Measurements from ENCODE around the gene SNRNP27.
A peak's percentile ranks its signal among the peaks of the same experiment; 100 is the strongest.
"Not testable (repeated sequence)": the region's sequence is repeated elsewhere in the genome, so short reads cannot be mapped to it uniquely, and the experiment has no call there.

SNRNP27 gene

DNA sequence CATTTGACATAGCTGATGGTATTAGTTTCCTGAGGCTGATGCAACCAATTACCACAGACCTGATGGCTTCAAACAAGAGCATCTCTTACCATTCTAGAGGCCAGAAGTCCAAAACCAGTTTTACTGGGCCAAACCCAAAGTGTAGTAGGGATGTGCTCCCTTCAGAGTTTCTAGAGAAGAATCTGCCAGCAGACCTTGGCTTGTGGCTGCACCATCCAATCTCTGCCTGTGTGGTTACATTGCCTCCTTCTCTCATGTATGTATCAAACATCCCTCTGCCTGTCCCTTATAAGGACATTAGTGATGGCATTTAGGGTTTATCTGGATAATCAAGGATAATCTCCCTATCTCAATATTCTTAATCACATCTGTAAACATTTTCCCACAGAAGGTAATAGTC, 4.5 kb upstream of the SNRNP27 start:
- no peak for DNase-seq
- no peaks in the 10 kb centered on the region for H3K36me3 ChIP-seq (ENCODE audit: control insufficient read depth, insufficient read depth, low read length)

DNA sequence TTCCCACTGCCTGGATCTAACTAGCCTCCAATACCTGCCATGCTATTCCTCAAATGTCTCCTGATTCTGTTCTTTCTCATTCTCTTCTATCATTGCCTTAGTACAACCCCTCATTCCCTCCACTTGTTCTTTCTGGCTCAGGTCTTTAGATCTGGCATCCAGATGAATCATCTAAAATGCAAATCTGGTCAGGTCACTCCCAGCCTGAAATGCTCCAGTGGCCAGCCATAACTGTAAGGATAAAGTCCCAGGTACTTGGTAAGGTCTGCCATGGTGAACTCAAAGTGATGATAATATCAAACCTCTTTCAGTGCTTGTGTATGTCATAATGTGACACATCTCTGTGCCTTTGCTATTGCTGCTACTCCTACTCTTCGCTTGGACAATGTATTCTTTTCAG, 2.9 kb upstream of the SNRNP27 start:
- H3K4me3 ChIP-seq (ENCODE audit: insufficient read depth, low read depth, low read length, poor library complexity, severe bottlenecking): no peak overlapping the region
- H3K27me3 ChIP-seq (replicated peaks; ENCODE audit: control insufficient read depth, insufficient read depth, low read length, poor library complexity, severe bottlenecking): no peaks in the 10 kb centered on the region
- H3K36me3 ChIP-seq (ENCODE audit: control insufficient read depth, insufficient read depth, low read length): peaks cover under 1% of the 10 kb centered on the region
- H3K4me1 ChIP-seq (ENCODE audit: control insufficient read depth, insufficient read depth, low read length, poor library complexity, severe bottlenecking): peaks cover 10% of the 10 kb centered on the region
- no peak for DNase-seq
- H3K9me3 ChIP-seq (ENCODE audit: control insufficient read depth, low read length): no peaks in the 10 kb centered on the region
- no peak overlapping the region for H3K27ac ChIP-seq (ENCODE audit: insufficient read depth, low read length, poor library complexity, severe bottlenecking)

More for the DNA sequence above, 4.5 kb upstream of the SNRNP27 start:
- H3K27ac ChIP-seq (ENCODE audit: insufficient read depth, low read length, poor library complexity, severe bottlenecking): no peak overlapping the region
- H3K4me3 ChIP-seq (ENCODE audit: insufficient read depth, low read depth, low read length, poor library complexity, severe bottlenecking): no peak overlapping the region
- no peaks in the 10 kb centered on the region for H3K27me3 ChIP-seq (replicated peaks; ENCODE audit: control insufficient read depth, insufficient read depth, low read length, poor library complexity, severe bottlenecking)
- H3K4me1 ChIP-seq (ENCODE audit: control insufficient read depth, insufficient read depth, low read length, poor library complexity, severe bottlenecking): peaks cover under 1% of the 10 kb centered on the region
- H3K9me3 ChIP-seq (ENCODE audit: control insufficient read depth, low read length): no peaks in the 10 kb centered on the region

DNA sequence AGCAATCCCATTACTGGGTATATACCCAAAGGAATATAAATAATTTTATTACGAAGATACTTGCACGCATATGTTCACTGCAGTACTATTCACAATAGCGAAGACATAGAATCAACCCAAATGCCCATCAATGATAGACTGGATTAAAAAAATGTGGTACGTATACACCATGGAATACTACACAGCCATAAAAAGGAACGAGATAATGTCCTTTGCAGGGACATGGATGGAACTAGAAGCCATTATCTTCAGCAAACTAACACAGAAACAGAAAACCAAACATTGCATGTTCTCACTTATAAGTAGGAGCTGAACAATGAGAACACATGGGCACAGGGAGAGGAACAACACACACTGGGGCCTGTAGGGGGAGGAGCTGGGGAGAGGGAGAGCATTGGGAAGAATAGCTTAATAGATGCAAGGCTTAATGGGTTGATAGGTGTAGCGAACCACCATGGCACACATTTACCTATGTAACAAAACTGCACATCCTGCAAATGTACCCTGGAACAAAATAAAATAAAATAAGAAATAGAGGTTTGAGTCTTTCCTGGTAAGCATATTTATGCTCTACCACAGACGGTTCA, 825 bp upstream of the SNRNP27 start:
- peaks cover 20% of the 10 kb centered on the region for H3K36me3 ChIP-seq (ENCODE audit: control insufficient read depth, insufficient read depth, low read length)
- H3K9me3 ChIP-seq (ENCODE audit: control insufficient read depth, low read length); H3K27ac ChIP-seq (ENCODE audit: insufficient read depth, low read length, poor library complexity, severe bottlenecking); DNase-seq; H3K4me1 ChIP-seq (ENCODE audit: control insufficient read depth, insufficient read depth, low read length, poor library complexity, severe bottlenecking); H3K27me3 ChIP-seq (replicated peaks; ENCODE audit: control insufficient read depth, insufficient read depth, low read length, poor library complexity, severe bottlenecking): not testable (repeated sequence)
- peak overlapping the region; percentile 97 for H3K4me3 ChIP-seq (ENCODE audit: insufficient read depth, low read depth, low read length, poor library complexity, severe bottlenecking)

DNA sequence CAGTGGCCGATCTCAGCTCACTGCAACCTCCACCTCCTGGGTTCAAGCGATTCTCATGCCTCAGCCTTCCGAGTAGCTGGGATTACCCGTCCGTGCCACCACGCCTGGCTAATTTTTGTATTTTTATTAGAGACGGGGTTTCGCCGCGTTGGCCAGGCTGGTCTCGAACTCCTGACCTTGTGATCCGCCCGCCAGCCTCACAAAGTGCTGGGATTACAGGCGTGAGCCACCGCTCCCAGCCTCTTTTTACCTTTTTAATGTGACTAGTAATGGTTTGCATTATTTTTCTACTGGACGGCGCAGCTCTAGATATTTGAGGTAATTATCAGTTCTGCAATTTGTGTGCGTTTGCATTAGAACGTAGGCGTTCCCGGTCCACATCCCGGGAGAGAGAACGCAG, 981 bp downstream of the SNRNP27 start:
- Histone ChIP-seq H3K27ac (ENCODE audit: insufficient read depth, low read length, poor library complexity, severe bottlenecking) (peak overlapping the region; percentile 73), H3K4me3 (ENCODE audit: insufficient read depth, low read depth, low read length, poor library complexity, severe bottlenecking) (peak overlapping the region; percentile 97), H3K36me3 (ENCODE audit: control insufficient read depth, insufficient read depth, low read length) (peaks cover 30% of the 10 kb centered on the region)
- not testable (repeated sequence) for H3K27me3 ChIP-seq (replicated peaks; ENCODE audit: control insufficient read depth, insufficient read depth, low read length, poor library complexity, severe bottlenecking); DNase-seq; H3K4me1 ChIP-seq (ENCODE audit: control insufficient read depth, insufficient read depth, low read length, poor library complexity, severe bottlenecking); H3K9me3 ChIP-seq (ENCODE audit: control insufficient read depth, low read length)

DNA sequence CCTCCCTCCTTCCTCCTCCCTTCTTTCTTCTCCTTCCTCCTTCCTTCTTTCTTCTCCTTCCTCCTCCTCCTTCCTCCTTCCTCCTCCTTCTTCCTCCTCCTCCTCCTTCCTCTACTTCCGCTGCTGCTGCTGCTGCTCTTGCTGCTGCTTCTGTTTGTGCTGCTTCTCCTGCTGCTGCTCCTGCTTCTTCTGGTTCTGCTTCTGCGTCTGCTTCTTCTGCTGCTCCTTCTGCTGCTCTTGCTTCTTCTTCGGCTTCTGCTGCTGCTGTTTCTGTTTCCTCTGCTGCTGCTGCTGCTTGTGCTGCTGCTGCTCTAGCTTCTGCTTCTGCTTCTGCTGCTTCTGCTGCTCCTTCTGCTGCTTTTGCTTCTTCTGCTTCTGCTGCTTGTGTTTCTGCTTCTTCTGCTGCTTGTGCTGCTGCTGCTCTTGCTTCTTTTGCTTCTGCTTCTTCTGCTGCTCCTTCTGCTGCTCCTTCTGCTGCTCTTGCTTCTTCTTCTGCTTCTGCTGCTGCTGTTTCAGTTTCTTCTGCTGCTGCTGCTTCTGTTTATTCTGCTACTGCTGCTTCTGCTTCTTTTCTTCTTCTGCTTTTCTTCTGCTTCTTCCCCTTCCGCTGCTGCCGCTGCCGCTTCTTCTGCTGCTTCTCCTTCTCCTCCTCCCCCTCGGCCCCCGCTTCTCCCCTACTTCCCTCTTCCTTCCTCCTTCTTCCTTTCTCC, 8.6 kb downstream of the SNRNP27 start:
- H3K4me1 ChIP-seq (ENCODE audit: control insufficient read depth, insufficient read depth, low read length, poor library complexity, severe bottlenecking): peaks cover 8% of the 10 kb centered on the region
- no peaks in the 10 kb centered on the region for H3K9me3 ChIP-seq (ENCODE audit: control insufficient read depth, low read length)
- peak overlapping the region; percentile 41 for H3K4me3 ChIP-seq (ENCODE audit: insufficient read depth, low read depth, low read length, poor library complexity, severe bottlenecking)
- no peak for DNase-seq
- peaks cover 44% of the 10 kb centered on the region for H3K36me3 ChIP-seq (ENCODE audit: control insufficient read depth, insufficient read depth, low read length)
- H3K27me3 ChIP-seq (replicated peaks; ENCODE audit: control insufficient read depth, insufficient read depth, low read length, poor library complexity, severe bottlenecking): no peaks in the 10 kb centered on the region
- peak overlapping the region; percentile 42 for H3K27ac ChIP-seq (ENCODE audit: insufficient read depth, low read length, poor library complexity, severe bottlenecking)

DNA sequence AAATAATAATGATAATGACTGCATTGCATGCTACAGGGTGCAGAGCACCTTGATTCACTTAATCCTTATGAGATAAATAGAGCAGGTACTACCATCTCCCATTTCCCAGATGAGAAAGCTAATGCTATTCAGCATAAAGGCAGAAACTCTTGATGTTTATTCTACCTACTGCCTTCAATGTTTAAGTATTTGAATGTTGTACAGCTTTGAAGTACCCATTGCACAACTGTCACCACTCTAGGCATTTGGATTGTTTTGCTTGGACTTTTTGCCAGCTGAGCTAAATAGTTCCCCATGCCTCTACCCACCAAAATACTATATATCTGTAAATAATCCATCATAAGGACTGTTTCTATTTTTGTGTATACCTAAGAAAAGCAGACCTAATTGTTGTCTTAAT, 13.5 kb downstream of the SNRNP27 start:
- no peak for DNase-seq
- Histone ChIP-seq H3K27me3 (replicated peaks; ENCODE audit: control insufficient read depth, insufficient read depth, low read length, poor library complexity, severe bottlenecking) (no peaks in the 10 kb centered on the region), H3K4me3 (ENCODE audit: insufficient read depth, low read depth, low read length, poor library complexity, severe bottlenecking) (no peak overlapping the region), H3K36me3 (ENCODE audit: control insufficient read depth, insufficient read depth, low read length) (peaks cover 26% of the 10 kb centered on the region), H3K4me1 (ENCODE audit: control insufficient read depth, insufficient read depth, low read length, poor library complexity, severe bottlenecking) (peaks cover 7% of the 10 kb centered on the region), H3K27ac (ENCODE audit: insufficient read depth, low read length, poor library complexity, severe bottlenecking) (no peak overlapping the region), H3K9me3 (ENCODE audit: control insufficient read depth, low read length) (no peaks in the 10 kb centered on the region)

DNA sequence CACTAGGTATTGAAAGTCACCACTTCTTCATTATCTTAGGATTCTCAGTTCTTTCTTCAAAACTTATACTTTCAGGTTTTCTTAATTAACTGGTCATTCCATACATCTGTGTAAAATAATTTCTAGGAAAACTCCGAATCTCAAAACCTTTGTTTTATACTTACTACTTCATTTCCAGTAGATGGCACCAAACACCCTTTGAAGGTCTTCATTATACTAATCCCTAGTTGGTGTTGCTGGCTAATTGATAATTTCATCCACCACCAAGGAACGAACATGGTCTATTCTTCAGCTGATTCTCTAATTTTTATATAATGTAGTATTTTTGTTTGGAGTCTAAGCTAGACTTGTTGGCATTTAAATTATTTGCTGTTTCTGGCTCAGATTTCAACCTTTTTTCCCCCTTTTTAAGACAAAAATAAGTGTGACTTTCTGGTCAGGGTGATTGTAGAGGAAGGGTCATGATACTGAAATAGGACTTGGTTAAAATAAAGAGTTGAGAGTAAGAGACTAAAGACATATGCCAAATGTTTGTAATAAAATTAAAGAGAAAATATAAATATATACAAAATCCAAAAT, 18.3 kb downstream of the SNRNP27 start:
- no peak overlapping the region for H3K4me3 ChIP-seq (ENCODE audit: insufficient read depth, low read depth, low read length, poor library complexity, severe bottlenecking)
- no peaks in the 10 kb centered on the region for H3K9me3 ChIP-seq (ENCODE audit: control insufficient read depth, low read length)
- DNase-seq: no peak
- H3K4me1 ChIP-seq (ENCODE audit: control insufficient read depth, insufficient read depth, low read length, poor library complexity, severe bottlenecking): peaks cover 14% of the 10 kb centered on the region
- no peak overlapping the region for H3K27ac ChIP-seq (ENCODE audit: insufficient read depth, low read length, poor library complexity, severe bottlenecking)
- peaks cover 17% of the 10 kb centered on the region for H3K36me3 ChIP-seq (ENCODE audit: control insufficient read depth, insufficient read depth, low read length)
- no peaks in the 10 kb centered on the region for H3K27me3 ChIP-seq (replicated peaks; ENCODE audit: control insufficient read depth, insufficient read depth, low read length, poor library complexity, severe bottlenecking)

DNA sequence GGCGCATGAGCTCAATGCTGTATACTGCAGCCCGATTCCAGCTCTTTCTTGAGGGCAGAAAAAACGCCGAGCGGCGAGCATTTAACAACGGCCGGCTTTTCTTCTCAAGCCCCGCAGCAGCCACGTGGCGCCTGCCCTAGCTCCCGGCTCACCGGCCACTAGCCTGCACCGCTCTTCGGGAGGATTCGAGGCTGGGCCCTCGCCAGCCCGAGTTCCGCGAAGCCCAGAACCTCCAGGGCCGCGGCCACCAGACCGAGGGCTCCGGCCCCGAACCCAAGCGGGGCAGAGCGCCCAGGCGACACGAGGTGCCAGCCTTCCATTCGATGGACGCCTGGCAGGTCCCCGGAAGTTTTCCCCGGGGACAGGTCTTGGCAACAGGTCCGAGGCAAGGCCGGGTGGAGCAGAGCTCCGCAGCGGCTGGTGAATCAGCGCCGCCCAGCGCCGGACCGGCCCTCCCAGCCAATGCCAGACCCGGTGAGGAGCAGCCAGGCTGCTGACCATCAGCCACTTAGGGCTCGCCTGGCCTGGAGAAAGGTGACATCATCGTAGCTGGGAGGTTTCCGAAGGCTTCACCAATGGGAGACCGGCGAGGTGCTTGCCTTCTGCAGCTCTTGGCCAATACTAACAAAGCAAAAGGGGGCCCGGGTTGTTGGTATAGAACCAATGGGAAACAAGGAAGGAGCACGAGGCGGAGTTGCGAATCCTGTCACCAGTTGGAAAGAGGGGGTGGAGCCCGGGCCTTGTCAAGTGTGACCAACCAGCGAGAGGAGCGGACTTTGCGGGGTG, 20.6 kb downstream of the SNRNP27 start:
- H3K27ac ChIP-seq (ENCODE audit: insufficient read depth, low read length, poor library complexity, severe bottlenecking): peak overlapping the region; percentile 94
- H3K9me3 ChIP-seq (ENCODE audit: control insufficient read depth, low read length): no peaks in the 10 kb centered on the region
- peak; percentile 99 to 100 (median 100) for DNase-seq
- no peaks in the 10 kb centered on the region for H3K27me3 ChIP-seq (replicated peaks; ENCODE audit: control insufficient read depth, insufficient read depth, low read length, poor library complexity, severe bottlenecking)
- peaks cover 14% of the 10 kb centered on the region for H3K4me1 ChIP-seq (ENCODE audit: control insufficient read depth, insufficient read depth, low read length, poor library complexity, severe bottlenecking)
- H3K36me3 ChIP-seq (ENCODE audit: control insufficient read depth, insufficient read depth, low read length): peaks cover 12% of the 10 kb centered on the region
- peak overlapping the region; percentile 71 for H3K4me3 ChIP-seq (ENCODE audit: insufficient read depth, low read depth, low read length, poor library complexity, severe bottlenecking)

DNA sequence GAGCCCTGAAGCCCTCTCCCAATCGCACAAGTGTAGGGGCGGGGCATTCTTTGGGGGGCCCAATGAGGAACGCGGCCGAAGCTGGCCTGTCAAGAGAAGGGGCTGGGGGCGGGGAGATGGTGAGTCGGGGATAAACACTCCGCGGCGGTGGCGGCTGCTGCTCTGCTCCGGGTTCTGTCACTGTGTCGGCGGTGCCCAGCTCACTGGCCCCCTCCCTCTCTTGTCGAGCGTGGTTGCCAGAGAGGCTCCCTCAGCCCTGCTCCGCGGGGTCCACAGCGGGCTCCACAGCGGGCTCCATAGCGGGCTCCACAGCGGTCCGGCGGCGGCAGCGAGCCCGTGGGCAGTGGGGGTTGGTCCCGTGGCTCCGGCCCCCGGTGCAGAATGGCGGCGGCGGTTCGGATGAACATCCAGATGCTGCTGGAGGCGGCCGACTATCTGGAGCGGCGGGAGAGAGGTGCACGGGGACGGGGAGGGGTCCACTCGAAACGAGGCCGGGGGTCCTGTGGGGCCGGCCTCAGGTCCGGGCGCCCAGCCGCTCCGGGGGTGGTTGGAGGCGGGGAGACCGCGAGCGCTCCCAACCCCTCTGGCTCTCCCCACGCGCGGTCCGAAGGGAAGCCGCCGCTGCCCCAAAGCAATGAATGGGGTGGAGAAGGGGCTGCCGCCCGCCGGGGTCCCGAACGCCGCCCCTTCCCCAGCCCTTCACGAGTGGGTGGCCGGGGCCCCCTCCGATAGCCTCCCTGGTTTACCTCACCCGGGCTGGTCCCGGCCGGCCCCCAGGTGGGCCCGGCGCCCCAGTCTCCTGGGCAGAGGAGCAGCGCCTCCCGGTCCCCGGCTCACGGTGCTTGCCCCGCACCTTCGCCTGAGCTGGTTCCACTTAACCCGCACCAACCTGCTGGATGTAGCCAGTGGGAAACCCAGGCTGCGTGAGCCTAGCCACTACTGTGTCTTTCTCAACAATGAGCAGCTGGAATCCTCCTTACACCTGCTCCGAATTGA, 21.5 kb downstream of the SNRNP27 start, which contains the start of gene MXD1:
MXD1 (plus strand) TSS at position 160 of the 996 bp plus-strand sequence; CDS start at position 382, 222 bp downstream.
- peaks cover 14% of the 10 kb centered on the region for H3K36me3 ChIP-seq (ENCODE audit: control insufficient read depth, insufficient read depth, low read length)
- H3K4me3 ChIP-seq (ENCODE audit: insufficient read depth, low read depth, low read length, poor library complexity, severe bottlenecking): peak within 1 kb of the TSS; percentile 98
- no peaks in the 10 kb centered on the region for H3K9me3 ChIP-seq (ENCODE audit: control insufficient read depth, low read length)
- no peaks in the 10 kb centered on the region for H3K27me3 ChIP-seq (replicated peaks; ENCODE audit: control insufficient read depth, insufficient read depth, low read length, poor library complexity, severe bottlenecking)
- DNase-seq: no peak
- peak within 1 kb of the TSS; percentile 94 for H3K27ac ChIP-seq (ENCODE audit: insufficient read depth, low read length, poor library complexity, severe bottlenecking)
- H3K4me1 ChIP-seq (ENCODE audit: control insufficient read depth, insufficient read depth, low read length, poor library complexity, severe bottlenecking): peaks cover 14% of the 10 kb centered on the region

Measured in effector memory CD4-positive, alpha-beta T cell (primary cell).